ENCODE measurements around the gene VASH1.

Gene VASH1

DNA sequence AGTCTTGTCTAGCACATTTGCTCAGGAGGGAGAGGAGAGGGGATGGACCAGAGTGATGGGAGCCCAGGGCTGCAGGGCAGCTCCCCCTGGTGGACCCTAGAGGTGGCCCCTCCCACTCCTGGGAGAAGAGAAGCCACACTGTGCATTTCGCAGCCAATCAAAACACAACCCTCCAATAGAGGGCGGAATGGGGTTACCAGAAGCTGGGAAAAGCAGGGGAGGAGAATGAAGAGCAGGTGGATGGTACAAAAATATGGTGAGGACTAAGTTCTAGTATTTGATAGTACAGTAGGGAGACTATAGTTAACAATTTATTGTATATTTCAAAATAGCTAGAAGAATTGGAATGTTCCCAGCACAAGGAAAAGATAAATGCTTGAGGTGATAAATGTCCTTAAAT is 23.6 kb downstream of the VASH1 start:
- DNase-seq (ENCODE audit: low spot score), result peak; percentile 85

DNA sequence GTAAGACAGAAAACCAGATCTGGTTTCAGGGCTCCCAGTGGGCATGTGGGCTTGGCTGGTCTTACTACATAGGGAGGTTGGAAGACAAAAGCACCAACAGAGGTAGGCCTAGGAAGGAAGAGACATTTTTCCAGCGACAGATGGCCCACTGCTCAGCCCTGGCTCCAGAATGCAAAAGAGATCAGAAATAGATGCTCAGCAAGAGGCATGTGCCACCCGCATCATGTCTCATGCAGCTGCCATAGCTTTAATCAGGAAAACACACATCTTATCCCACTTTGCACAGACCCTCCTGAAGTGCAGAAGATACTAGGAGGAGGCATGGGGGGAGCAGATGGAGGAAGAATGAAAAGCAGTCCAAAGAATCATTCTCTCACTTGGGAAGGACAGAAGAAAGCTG is 25.3 kb downstream of the VASH1 start:
- no peak for DNase-seq (ENCODE audit: low spot score)

- no peak for DNase-seq (ENCODE audit: low spot score)
Observed at GRCh38 chr14:76792422-76792821, 31.2 kb downstream of the VASH1 start.

GRCh38 chr14:76793324-76793723 is 32.1 kb downstream of the VASH1 start:
- no peak for DNase-seq (ENCODE audit: low spot score)

DNA sequence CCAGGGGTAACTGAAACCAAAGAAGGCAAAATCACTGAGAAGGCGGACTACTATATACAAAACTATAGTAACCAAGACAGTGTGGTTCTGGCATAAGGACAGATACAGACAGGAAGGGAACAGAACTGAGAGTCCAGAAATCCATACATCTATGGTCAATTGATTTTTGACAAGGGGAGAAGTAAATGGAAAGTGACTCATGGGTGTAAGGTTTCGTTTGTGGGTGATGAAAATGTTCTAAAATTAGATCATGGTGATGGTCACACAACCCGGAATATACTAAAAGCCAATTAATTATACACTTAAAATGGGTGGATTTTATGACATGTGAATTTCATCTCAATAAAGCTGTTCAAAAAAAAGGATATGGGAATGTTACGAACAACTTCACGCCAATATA is 32.7 kb downstream of the VASH1 start:
- no peak for DNase-seq (ENCODE audit: low spot score)

GRCh38 chr14:76806446-76806845 is 45.2 kb downstream of the VASH1 start:
- no peak for DNase-seq (ENCODE audit: low spot score)

- no peak for DNase-seq (ENCODE audit: low spot score)
Observed at GRCh38 chr14:76808011-76808410, 46.7 kb downstream of the VASH1 start.

DNA sequence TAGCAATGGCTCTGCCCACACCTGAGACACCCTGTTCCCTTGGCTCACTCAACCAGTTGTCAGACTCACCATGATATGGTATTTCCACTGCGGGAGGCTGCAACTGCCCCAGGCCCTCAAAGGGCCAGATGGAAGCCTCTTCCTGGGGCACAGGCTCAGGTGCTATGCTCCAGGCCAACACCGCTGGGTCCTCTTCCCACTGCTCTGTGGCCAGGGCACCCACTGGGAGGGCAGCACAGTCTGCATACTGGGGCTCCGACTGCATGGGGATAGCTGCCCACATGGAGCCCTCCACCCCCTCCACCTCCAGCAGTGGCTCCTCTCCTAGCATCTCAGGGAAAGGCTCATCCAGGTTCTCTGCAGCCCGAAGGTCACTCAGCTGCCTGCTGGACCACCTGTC is 47.7 kb downstream of the VASH1 start:
- no peak for DNase-seq (ENCODE audit: low spot score)

DNA sequence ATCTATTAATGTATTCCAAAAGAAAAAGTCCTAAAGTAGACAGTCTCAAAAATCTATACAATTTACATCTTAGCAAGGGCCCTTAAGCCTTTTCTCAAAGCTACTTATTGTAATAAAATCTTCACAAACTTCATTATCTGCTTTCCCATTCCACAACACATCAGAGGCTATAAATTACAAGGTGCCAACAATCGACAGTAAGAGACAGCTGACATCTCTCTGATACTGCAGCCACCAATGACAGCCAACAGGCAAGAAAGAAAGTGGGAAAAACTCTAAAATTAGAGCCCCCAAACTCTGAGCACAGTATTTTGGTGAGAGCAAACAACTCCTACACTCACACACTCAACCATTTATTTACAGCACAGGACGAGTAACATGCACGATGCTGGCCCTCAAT is 49.3 kb downstream of the VASH1 start:
- no peak for DNase-seq (ENCODE audit: low spot score)

GRCh38 chr14:76810953-76811400 is 49.7 kb downstream of the VASH1 start:
- DNase-seq (ENCODE audit: low spot score), result peak; percentile 58

GRCh38 chr14:76811561-76811960 is 50.3 kb downstream of the VASH1 start:
- no peak for DNase-seq (ENCODE audit: low spot score)

- DNase-seq (ENCODE audit: low spot score), result no peak
Observed at GRCh38 chr14:76812093-76812421, 50.8 kb downstream of the VASH1 start.

DNA sequence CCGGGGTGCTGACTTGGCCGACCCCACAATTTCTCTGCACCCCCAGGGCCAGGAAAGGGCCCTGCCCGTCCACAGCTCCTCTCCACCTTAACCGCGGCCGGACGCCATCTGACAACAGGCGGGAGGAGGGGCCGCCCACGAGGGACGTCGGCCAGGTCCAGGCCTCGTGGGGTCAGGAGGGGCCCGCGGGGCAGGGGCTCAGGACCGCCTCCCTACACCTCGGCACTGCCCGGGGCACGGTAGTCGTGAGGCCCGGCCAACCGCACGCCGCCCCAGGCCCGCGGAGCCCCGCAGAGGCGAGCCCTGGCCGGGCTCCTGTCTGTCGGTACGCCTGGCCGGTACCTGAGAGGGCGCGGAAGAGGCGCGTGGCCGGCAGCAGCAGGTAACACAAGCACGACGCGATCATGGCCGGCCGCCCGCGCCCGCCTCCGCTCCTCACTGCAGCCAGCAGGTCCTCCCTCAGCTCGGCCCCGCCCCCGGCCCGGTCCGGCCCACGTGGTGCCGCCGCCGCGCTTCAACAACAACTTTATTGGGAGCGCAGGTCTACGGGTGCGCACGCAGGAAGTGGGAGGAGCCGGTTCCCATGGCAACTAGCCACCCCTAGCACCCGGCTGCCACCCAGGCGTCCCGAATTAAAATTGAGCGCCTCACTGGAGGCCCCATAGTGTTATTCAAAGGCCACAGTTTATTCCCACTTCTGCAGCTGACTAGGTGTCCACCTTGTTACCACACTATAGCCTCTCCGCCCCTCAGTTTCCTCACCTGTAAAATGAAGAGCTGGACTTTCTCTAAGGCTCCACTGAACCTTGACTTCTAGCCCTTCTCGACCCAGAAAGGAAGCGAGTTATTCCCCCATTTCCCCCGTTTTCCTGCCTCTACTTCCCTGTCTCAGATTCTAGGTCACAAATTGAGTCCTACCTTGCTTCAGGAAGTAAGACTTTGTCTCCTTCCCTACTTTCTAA is 51.4 kb downstream of the VASH1 start, which contains the start of gene ANGEL1:
ANGEL1 (minus strand) TSS at position 461 of the 962 bp plus-strand sequence; CDS start at position 406, 55 bp downstream.
- peak; percentile 91 for DNase-seq (ENCODE audit: low spot score)

- DNase-seq (ENCODE audit: low spot score), result no peak
Observed at GRCh38 chr14:76814726-76815645, 53.7 kb downstream of the VASH1 start.

DNA sequence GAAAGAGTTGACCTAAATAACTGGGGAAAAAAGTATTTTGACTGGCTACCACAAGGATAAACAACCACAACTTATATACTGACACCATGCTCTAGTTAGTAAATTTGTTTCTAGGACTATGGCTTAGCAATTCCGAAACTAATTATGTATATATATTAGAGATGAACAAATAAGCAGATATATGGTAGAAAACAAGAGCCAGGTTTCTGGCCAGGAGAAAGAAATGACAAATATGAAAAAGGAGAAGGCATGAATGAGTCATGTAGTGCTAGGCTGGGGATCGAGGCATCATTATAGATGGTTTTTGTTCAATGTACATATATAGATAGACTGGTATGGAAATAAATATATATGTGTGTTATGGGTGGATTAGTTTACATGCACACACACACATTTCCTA is 59.4 kb downstream of the VASH1 start:
- DNase-seq (ENCODE audit: low spot score), result no peak

DNA sequence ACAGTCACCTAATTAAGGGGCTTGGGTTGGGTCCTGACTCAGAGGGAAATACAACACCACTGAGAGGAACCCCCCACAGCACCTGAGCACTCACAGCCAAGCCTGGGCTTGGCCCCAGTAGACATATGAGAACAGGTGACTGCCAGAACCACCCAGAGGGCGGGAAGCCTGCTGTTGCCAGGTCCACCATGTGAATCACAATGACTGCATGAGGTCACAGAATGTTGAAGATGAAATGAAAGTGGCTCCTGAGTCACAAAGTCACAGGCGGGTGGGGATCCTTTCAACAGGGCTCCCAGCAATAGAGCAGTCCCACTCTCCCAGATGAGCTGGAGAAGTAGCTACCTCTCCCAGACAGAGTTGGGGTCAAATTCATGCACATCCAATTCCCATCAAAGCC is 64.9 kb downstream of the VASH1 start, which contains the start of gene LRRC74A:
LRRC74A (plus strand) TSS at position 287 of the 400 bp plus-strand sequence. CDS start 290 bp downstream, outside the sequence.
- no peak for DNase-seq (ENCODE audit: low spot score)

- peak; percentile 11 for DNase-seq (ENCODE audit: low spot score)
Observed at GRCh38 chr14:76827696-76828296, 66.5 kb downstream of the VASH1 start.

DNA sequence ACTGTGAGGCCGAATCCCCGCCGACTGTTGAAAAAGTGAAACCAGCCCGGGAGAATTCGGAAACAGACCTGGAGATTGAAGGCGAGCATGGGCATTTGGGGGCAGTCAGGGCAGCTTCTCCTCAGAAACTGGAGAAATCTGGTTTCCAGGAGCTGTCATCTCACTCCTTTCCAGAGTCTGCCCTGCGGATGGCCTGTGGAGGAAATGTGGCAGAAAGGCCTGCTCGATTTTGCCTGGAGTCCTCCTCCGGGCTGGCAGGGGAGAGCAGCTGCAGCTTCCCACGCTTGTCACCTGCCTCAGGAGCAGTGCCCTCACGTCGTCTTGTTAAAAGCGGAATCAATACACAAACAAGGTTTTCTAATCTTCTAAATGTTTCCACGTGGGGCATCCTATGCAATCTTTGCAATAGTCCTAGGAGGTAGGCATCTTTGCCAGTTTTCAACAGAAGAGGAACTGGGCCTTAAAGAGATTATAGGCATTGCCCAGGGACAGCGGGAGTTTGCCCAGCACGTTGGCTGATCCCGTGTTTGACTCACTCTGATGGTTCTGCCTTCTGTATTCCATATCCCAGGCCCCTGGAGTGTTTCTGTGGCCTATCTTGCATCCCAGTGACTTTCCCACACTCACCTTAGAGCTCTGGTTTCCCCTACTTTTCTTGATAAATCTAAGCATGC is 67.2 kb downstream of the VASH1 start:
- DNase-seq (ENCODE audit: low spot score), result peak; percentile 18

GRCh38 chr14:76829013-76829365 is 67.7 kb downstream of the VASH1 start:
- DNase-seq (ENCODE audit: low spot score), result peak; percentile 50

GRCh38 chr14:76829650-76830421 is 68.6 kb downstream of the VASH1 start:
- DNase-seq (ENCODE audit: low spot score), result peak; percentile 98

DNA sequence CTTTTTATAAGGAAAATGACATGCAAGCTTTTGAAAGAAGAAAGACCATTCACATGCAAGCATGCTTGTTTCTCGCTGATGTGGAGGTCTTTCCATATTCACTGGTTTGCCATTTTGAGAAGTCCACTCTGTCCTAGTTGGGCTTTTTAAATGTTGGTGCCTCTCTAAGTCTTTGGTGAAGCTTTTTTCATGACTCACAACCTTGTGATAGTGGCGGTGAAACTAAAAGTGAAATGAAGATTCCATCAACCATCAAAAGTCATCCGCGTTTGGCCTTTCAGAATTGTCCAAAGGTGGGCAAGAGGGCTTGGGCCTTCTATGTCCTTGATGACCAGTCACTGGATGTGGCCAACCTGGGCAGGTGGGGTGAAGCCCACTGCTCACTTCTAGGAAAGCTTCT is 69.3 kb downstream of the VASH1 start:
- DNase-seq (ENCODE audit: low spot score), result no peak

Measured in putamen (tissue), 1 donor.